A673 (cell line): Measurements from ENCODE around the gene PTPN14.

Experiments
- EZH2 ChIP-seq: fragments of 200-600 bp; sonication (generic); IDR thresholded peaks from 2 replicates; pipeline ENCODE4 v1.6.1; 2017; ENCODE audit warnings: borderline replicate concordance, low read depth, mild to moderate bottlenecking, mixed read lengths, antibody characterized with exemption, low read length; ENCODE audit not compliant: poor library complexity, severe bottlenecking
- TF ChIP-seq, protein P1 (sequence below): fragments of 300-800, 200-600 bp; sonication (generic); conservative IDR thresholded peaks from 2 replicates; pipeline ENCODE4 v1.5.1; 2017; ENCODE audit warnings: low read depth, mild to moderate bottlenecking, antibody characterized with exemption, low read length, moderate library complexity, mixed read lengths

DNA sequence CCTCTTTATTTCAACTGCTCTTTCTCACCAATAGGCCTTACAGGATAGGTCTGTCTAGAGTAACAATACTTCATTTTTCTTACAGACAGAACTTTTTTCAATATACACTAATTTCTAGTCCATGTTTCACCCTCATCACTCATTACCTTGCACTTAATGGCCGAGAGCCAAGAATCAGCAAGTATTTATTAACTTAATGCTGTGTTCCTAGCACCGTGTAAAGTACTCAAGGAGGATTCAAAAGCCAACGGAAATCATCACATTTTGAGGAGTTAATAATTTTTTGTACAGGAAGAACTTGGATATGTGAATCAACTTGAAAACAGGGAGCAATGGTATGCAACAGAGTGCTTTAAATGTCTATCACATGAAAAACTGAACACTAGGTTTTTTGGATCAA is 102.0 kb downstream of the PTPN14 start:
- no peak for TF ChIP-seq EZH2
- TF ChIP-seq, protein P1, sequence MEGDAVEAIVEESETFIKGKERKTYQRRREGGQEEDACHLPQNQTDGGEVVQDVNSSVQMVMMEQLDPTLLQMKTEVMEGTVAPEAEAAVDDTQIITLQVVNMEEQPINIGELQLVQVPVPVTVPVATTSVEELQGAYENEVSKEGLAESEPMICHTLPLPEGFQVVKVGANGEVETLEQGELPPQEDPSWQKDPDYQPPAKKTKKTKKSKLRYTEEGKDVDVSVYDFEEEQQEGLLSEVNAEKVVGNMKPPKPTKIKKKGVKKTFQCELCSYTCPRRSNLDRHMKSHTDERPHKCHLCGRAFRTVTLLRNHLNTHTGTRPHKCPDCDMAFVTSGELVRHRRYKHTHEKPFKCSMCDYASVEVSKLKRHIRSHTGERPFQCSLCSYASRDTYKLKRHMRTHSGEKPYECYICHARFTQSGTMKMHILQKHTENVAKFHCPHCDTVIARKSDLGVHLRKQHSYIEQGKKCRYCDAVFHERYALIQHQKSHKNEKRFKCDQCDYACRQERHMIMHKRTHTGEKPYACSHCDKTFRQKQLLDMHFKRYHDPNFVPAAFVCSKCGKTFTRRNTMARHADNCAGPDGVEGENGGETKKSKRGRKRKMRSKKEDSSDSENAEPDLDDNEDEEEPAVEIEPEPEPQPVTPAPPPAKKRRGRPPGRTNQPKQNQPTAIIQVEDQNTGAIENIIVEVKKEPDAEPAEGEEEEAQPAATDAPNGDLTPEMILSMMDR: no peak
